ENCODE results near the gene MS4A4A.

Gene MS4A4A

GRCh38 chr11:60280412-60280811 is at the start of gene MS4A4A:
MS4A4A (plus strand) TSS chr11:60280666; CDS start chr11:60280676, 10 bp downstream.
- TF ChIP-seq CTCF (IDR thresholded peaks at IDR 0.05; ENCODE audit: unreplicated experiment in 3 of 3), result no peak
- H3K27me3 Mint-ChIP-seq (ENCODE audit: low read depth), result no peaks in the 10 kb centered on the region
- H3K4me1 Mint-ChIP-seq, result no peaks in the 10 kb centered on the region
- H3K36me3 Mint-ChIP-seq (ENCODE audit: low read depth), result no peaks in the 10 kb centered on the region
- H3K27ac Mint-ChIP-seq, result no peak within 1 kb of the TSS
- no peak within 1 kb of the TSS for H3K4me3 Mint-ChIP-seq
- no peaks in the 10 kb centered on the region for H3K9me3 Mint-ChIP-seq

GRCh38 chr11:60230681-60231080 is 49.8 kb upstream of the MS4A4A start:
- no peak overlapping the region for H3K27ac Mint-ChIP-seq
- no peak overlapping the region for H3K4me3 Mint-ChIP-seq
- no peak for TF ChIP-seq CTCF (IDR thresholded peaks at IDR 0.05; ENCODE audit: unreplicated experiment in 3 of 3)
- H3K4me1 Mint-ChIP-seq, result no peaks in the 10 kb centered on the region
- no peaks in the 10 kb centered on the region for H3K9me3 Mint-ChIP-seq
- peaks cover 4% of the 10 kb centered on the region for H3K27me3 Mint-ChIP-seq (ENCODE audit: low read depth)
- H3K36me3 Mint-ChIP-seq (ENCODE audit: low read depth), result no peaks in the 10 kb centered on the region

GRCh38 chr11:60235321-60235720 is 45.1 kb upstream of the MS4A4A start:
- no peak overlapping the region for H3K4me3 Mint-ChIP-seq
- no peaks in the 10 kb centered on the region for H3K4me1 Mint-ChIP-seq
- TF ChIP-seq CTCF (IDR thresholded peaks at IDR 0.05; ENCODE audit: unreplicated experiment in 3 of 3), result no peak
- H3K27me3 Mint-ChIP-seq (ENCODE audit: low read depth), result peaks cover 8% of the 10 kb centered on the region
- H3K36me3 Mint-ChIP-seq (ENCODE audit: low read depth), result no peaks in the 10 kb centered on the region
- H3K9me3 Mint-ChIP-seq, result no peaks in the 10 kb centered on the region
- H3K27ac Mint-ChIP-seq, result no peak overlapping the region

GRCh38 chr11:60240662-60241061 is 39.8 kb upstream of the MS4A4A start:
- H3K36me3 Mint-ChIP-seq (ENCODE audit: low read depth), result no peaks in the 10 kb centered on the region
- TF ChIP-seq CTCF (IDR thresholded peaks at IDR 0.05; ENCODE audit: unreplicated experiment in 3 of 3), result no peak
- H3K27me3 Mint-ChIP-seq (ENCODE audit: low read depth), result peaks cover 4% of the 10 kb centered on the region
- H3K9me3 Mint-ChIP-seq, result no peaks in the 10 kb centered on the region
- no peaks in the 10 kb centered on the region for H3K4me1 Mint-ChIP-seq
- H3K4me3 Mint-ChIP-seq, result no peak overlapping the region
- H3K27ac Mint-ChIP-seq, result no peak overlapping the region

GRCh38 chr11:60241786-60242185 is 38.7 kb upstream of the MS4A4A start:
- H3K4me3 Mint-ChIP-seq, result no peak overlapping the region
- no peaks in the 10 kb centered on the region for H3K36me3 Mint-ChIP-seq (ENCODE audit: low read depth)
- TF ChIP-seq CTCF (IDR thresholded peaks at IDR 0.05; ENCODE audit: unreplicated experiment in 3 of 3), result no peak
- peaks cover 4% of the 10 kb centered on the region for H3K27me3 Mint-ChIP-seq (ENCODE audit: low read depth)
- H3K4me1 Mint-ChIP-seq, result no peaks in the 10 kb centered on the region
- H3K27ac Mint-ChIP-seq, result no peak overlapping the region
- no peaks in the 10 kb centered on the region for H3K9me3 Mint-ChIP-seq

- Mint-ChIP-seq H3K4me3 (no peak within 1 kb of the TSS), H3K27ac (no peak within 1 kb of the TSS), H3K27me3 (ENCODE audit: low read depth) (no peaks in the 10 kb centered on the region), H3K36me3 (ENCODE audit: low read depth) (no peaks in the 10 kb centered on the region), H3K4me1 (no peaks in the 10 kb centered on the region), H3K9me3 (no peaks in the 10 kb centered on the region)
- TF ChIP-seq CTCF (IDR thresholded peaks at IDR 0.05; ENCODE audit: unreplicated experiment in 3 of 3), result no peak
Measured at GRCh38 chr11:60242740-60243239, 37.7 kb upstream of the MS4A4A start, which contains the start of gene MS4A4E. MS4A4E (minus strand) TSS chr11:60243137; CDS start chr11:60230055, 13,082 bp downstream.

All from nephron (organoid).